Heart left ventricle (tissue), 16 donors: ENCODE results near the gene DOCK7. TPM values are rescaled to one million over a fixed set of nuclear protein-coding genes. Genes with fewer than 3 reads are reported as not detected.

Source experiments
- ATAC-seq, 4 donors: fragments of 200-7000 bp; cut with Tn5 transposase; one replicate each; pipeline ENCODE4 v1.9.1; 2020 to 2022; ENCODE audit warnings: moderate library complexity in 4 of 4, mild to moderate bottlenecking in 3 of 4, moderate number of reproducible peaks in 1 of 4
- DNase-seq, 5 donors: peaks; one replicate each; pipeline ENCODE4 v3.0.0-alpha.2; 2020
- H3K27ac ChIP-seq, 12 donors: fragments of 200-600 bp; sonication (generic) in 4 of 12; one replicate each; pipeline versions ENCODE4 v1.5.0 to v1.8.0; 2016 to 2022; ENCODE audit warnings: mild to moderate bottlenecking in 2 of 12
- H3K27me3 ChIP-seq, 9 donors: fragments of 200-600 bp; sonication (generic) in 2 of 9; one replicate each; pipeline versions ENCODE4 v1.5.1 to v1.8.0; 2016 to 2022; ENCODE audit warnings: mild to moderate bottlenecking in 3 of 9
- H3K36me3 ChIP-seq, 9 donors: fragments of 200-600 bp; sonication (generic) in 2 of 9; one replicate each; pipeline versions ENCODE4 v1.5.0 to v1.8.0; 2018 to 2022; ENCODE audit warnings: mild to moderate bottlenecking in 2 of 9
- H3K4me1 ChIP-seq, 12 donors: fragments of 200-600 bp; sonication (generic) in 4 of 12; one replicate each; pipeline versions ENCODE4 v1.5.0 to v1.8.0; 2016 to 2022; ENCODE audit warnings: mild to moderate bottlenecking in 3 of 12
- H3K4me3 ChIP-seq, 12 donors: fragments of 200-600 bp; sonication (generic) in 4 of 12; one replicate each; pipeline versions ENCODE4 v1.5.0 to v1.8.0; 2017 to 2022; ENCODE audit warnings: mild to moderate bottlenecking in 9 of 12, moderate library complexity in 4 of 12
- H3K9me3 ChIP-seq, 12 donors: fragments of 200-600 bp; sonication (generic) in 4 of 12; one replicate each; pipeline versions ENCODE4 v1.5.0 to v1.8.0; 2016 to 2022; ENCODE audit warnings: mild to moderate bottlenecking in 1 of 12
- POLR2A ChIP-seq, 2 donors: fragments of 450-650 bp; IDR thresholded peaks; one replicate each; pipeline ENCODE4 v1.6.1; 2017; ENCODE audit warnings: antibody characterized with exemption in 2 of 2, mild to moderate bottlenecking in 2 of 2, moderate library complexity in 2 of 2
- WGBS, 4 donors: extraction: QIAGEN DNeasy Blood & Tissue Kit in 2 of 4; methylation state at CpG; one replicate each; pipeline versions ENCODE4 v1.1.5 to v1.1.7; 2013 to 2018; 5-methylcytosine and 5-hydroxymethylcytosine counted together
- intact Hi-C, 10 donors: fragments of 100-400 bp; cut with DNase I; formaldehyde crosslinking; loops; one replicate each; pipeline versions ENCODE4 v1.11.1 to v1.14.2; 2022
- polyA plus RNA-seq, 2 donors: library from polyadenylated mRNA; stranded (reverse); fragments of 200-250 nt; gene quantifications; one replicate each; pipeline ENCODE4 v1.2.3, GENCODE V29; 2013
- total RNA-seq, 9 donors: library from RNA; depleted of rRNA in 2 of 9; stranded (reverse); fragments of >200 nt in 2 of 9; fragmentation: NEBNext Ultra II Directional in 3 of 9; extraction: Animal tissue kit (Norgen Biotek cat#: 25700) in 3 of 9; gene quantifications; one replicate each; pipeline versions ENCODE4 v1.1.0 to v1.2.4, GENCODE V29; 2016 to 2023
- TF ChIP-seq, protein P1 (sequence below), 12 donors: fragments of 200-600 bp; sonication (generic) in 4 of 12; IDR thresholded peaks; one replicate each; pipeline versions ENCODE4 v1.5.0 to v1.8.0; 2018 to 2022; ENCODE audit warnings: antibody characterized with exemption in 12 of 12, mild to moderate bottlenecking in 5 of 12
- donor health status: ischemic (EF 13 %, LVEDD 7.1; RV severe dilation, severe dysfunction).
- donor health status: healthy with polysubstance abuse.
- donor health status: DM: no; HTN: yes; CAD: no.
- donor health status: DM: no; HTN: no; CAD: no.
- donor health status: ischemic (EF 25% LVEDD 6.9; RV normal size, moderate dysfunction).
- donor health status: ischemic (EF 25% LVEDD 5.7; RV mildly dilated, moderate dysfunction).
- donor health status: healthy.
- donor health status: DM: yes; HTN: yes; CAD: no.
- donor health status: ischemic (EF 35%, LVEDD 5.7; RV mildly dilated, moderate dysfunction).
- donor health status: nonischemic (EF 11% LVEDD 7.7; RV severe dilation, severe dysfunction).
- donor health status: DM: yes; HTN: yes; CAD: no.
- donor health status: PGD.
- donor health status: ischemic (EF 29% LVEDD 5.4; RV normal size, mild dysfunction).
- donor health status: nonischemic (EF 23%, LVEDD 6.1; RV moderate dilation, normal function).

Gene DOCK7
- total and polyA plus RNA-seq, 11 donors: 2.9 to 26.7 (median 11.6) TPM

DNA sequence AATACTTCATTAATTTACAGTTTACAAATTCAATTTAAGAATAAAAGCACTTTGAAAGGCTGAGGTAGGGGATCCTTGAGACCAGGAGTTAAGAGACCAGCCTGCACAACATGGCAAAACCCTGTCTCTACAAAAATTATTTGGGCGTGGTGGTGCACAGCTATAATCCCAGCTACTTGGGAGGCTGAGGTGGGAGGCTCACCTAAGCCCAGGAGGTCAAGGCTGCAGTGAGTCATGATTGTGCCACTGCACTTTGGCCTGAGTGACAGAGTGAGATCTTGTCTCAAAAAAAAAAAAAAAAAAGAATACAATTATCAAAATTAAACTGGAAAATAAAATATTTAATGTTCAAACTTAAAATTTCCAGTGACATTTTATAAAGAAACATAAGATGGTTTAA lies 179.2 kb downstream of the DOCK7 start:
- TF ChIP-seq, protein P1, sequence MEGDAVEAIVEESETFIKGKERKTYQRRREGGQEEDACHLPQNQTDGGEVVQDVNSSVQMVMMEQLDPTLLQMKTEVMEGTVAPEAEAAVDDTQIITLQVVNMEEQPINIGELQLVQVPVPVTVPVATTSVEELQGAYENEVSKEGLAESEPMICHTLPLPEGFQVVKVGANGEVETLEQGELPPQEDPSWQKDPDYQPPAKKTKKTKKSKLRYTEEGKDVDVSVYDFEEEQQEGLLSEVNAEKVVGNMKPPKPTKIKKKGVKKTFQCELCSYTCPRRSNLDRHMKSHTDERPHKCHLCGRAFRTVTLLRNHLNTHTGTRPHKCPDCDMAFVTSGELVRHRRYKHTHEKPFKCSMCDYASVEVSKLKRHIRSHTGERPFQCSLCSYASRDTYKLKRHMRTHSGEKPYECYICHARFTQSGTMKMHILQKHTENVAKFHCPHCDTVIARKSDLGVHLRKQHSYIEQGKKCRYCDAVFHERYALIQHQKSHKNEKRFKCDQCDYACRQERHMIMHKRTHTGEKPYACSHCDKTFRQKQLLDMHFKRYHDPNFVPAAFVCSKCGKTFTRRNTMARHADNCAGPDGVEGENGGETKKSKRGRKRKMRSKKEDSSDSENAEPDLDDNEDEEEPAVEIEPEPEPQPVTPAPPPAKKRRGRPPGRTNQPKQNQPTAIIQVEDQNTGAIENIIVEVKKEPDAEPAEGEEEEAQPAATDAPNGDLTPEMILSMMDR (IDR thresholded peaks at IDR 0.05): no peak
- TF ChIP-seq POLR2A (IDR thresholded peaks at IDR 0.05): no peak
- H3K4me1 ChIP-seq: no peaks in the 10 kb centered on the region
- intact Hi-C loops: loop anchor here in 5 of 10 donors (2.0 to 5.0 kb wide), 3 partner anchors 236 to 238 kb away; no protein-coding TSS in a partner anchor
- WGBS, 4 donors: 83 to 95% (median 94%) methylated on average over 1 of the region's 1 CpG
- H3K27ac ChIP-seq: no peak overlapping the region
- DNase-seq: no peak
- no peaks in the 10 kb centered on the region for H3K9me3 ChIP-seq
- H3K27me3 ChIP-seq: no peaks in the 10 kb centered on the region
- H3K4me3 ChIP-seq: no peak overlapping the region
- no peak for ATAC-seq
- peaks cover 0 to 68% (median 49%) of the 10 kb centered on the region in 9 donors for H3K36me3 ChIP-seq

DNA sequence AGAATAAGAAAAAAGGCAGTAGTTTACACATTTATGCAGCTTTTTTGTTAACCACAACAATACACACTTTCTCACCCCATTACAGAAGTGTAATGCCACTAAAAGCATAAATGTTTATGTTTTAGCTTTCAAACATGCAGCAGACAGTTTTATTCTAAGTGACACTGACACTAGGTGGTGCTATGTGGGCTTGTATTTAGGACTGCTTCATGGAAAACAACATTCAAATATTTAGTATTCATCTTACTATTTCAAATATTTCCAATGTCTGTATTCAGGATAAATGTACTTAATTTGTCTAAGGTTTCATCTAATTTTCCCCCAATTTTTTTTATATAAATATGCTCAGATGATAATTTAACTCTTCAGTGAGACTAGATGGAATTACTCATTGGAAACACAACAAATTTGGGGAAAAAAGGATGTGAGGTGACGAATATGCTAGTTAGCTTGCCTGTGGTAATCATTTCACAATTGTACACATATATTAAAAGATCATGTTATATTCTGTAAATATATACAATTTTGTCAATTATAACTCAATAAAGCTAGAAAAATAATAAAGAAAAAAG lies 179.9 kb downstream of the DOCK7 start:
- ATAC-seq (no peak), DNase-seq (no peak)
- no peaks in the 10 kb centered on the region for H3K4me1 ChIP-seq
- H3K27me3 ChIP-seq: no peaks in the 10 kb centered on the region
- intact Hi-C loops: loop anchor here in 8 of 10 donors (1.0 to 5.0 kb wide), 4 partner anchors 237 to 239 kb away; no protein-coding TSS in a partner anchor
- no peak for TF ChIP-seq POLR2A (IDR thresholded peaks at IDR 0.05)
- TF ChIP-seq, protein P1 (IDR thresholded peaks at IDR 0.05): peak; percentile 39 to 73 (median 54)
- no peak overlapping the region for H3K4me3 ChIP-seq
- H3K36me3 ChIP-seq: peaks cover 0 to 68% (median 45%) of the 10 kb centered on the region in 9 donors
- no peak overlapping the region for H3K27ac ChIP-seq
- no peaks in the 10 kb centered on the region for H3K9me3 ChIP-seq
- 93 to 95% (median 94%) methylated on average over 1 of the region's 1 CpG for WGBS, 4 donors

DNA sequence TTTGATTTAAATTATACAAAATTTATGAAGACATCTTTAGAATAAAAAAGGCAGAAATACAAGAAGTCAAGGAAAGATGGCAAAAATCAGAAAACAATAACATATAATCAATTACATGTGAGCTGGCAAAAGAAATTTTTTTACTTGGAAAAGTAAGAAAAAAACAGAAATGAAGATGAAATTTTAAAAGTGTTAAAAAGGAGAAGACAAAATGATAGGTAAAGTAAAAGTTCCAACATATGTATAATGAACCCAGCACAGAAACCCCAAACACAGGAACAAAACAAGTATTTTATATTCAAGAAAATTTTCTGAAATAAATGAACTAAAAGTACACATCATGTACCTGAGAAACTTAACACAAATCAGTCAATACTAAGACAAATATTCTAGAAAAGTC lies 188.0 kb downstream of the DOCK7 start:
- Histone ChIP-seq H3K4me3 (no peak overlapping the region), H3K27ac (no peak overlapping the region), H3K4me1 (no peaks in the 10 kb centered on the region), H3K27me3 (no peaks in the 10 kb centered on the region), H3K36me3 (peaks cover 0 to 44% (median 14%) of the 10 kb centered on the region in 9 donors), H3K9me3 (no peaks in the 10 kb centered on the region)
- intact Hi-C loops: no loop called here
- DNase-seq (no peak), ATAC-seq (no peak)
- TF ChIP-seq, protein P1 (IDR thresholded peaks at IDR 0.05): no peak
- TF ChIP-seq POLR2A (IDR thresholded peaks at IDR 0.05): no peak

DNA sequence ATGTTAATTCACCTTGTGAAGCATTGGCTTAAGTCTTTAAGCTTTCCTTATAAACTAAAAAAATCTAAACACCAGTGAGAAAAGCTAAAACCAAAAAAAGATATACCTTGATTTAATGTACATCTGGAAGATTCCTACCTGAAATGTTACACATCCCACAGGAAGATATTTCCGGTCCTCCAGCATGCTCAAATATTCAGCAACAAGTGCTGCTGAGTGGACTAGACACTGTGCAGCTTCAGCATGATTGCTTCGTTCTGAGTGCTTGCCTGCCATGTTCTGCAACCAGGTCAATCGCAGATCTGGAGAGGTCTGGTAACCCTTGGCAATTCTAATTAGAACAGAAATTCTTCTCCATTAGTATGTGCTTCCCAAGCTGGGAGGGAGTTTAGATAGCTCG lies 194.0 kb downstream of the DOCK7 start:
- no peak for ATAC-seq
- H3K9me3 ChIP-seq: no peaks in the 10 kb centered on the region

More for the DNA sequence above, 194.0 kb downstream of the DOCK7 start:
- DNase-seq: no peak
- no peaks in the 10 kb centered on the region for H3K27me3 ChIP-seq
- no peaks in the 10 kb centered on the region for H3K4me1 ChIP-seq
- no peak overlapping the region for H3K27ac ChIP-seq
- no peak overlapping the region for H3K4me3 ChIP-seq
- TF ChIP-seq, protein P1 (IDR thresholded peaks at IDR 0.05): no peak
- no peak for TF ChIP-seq POLR2A (IDR thresholded peaks at IDR 0.05)
- intact Hi-C loops: no loop called here
- WGBS, 4 donors: 82 to 93% (median 88%) methylated on average over 4 of the region's 4 CpGs
- H3K36me3 ChIP-seq: peaks cover 0 to 75% (median 42%) of the 10 kb centered on the region in 9 donors
